Panc1 (cell line): ENCODE measurements around the gene KLC4.

Experiments
- REST ChIP-seq, 2 experiments: IDR thresholded peaks; 2 replicates each; pipeline ENCODE4 v1.6.1; 2011 to 2012; ENCODE audit warnings: low read depth in 2 of 2, control low read depth in 1 of 2, low read length in 1 of 2, mild to moderate bottlenecking in 1 of 2, moderate library complexity in 1 of 2; ENCODE audit not compliant: insufficient read depth in 1 of 2
- TCF7L2 ChIP-seq: IDR thresholded peaks from 2 replicates; pipeline ENCODE4 v1.6.1; 2011; ENCODE audit warnings: mild to moderate bottlenecking, low read depth, low read length, inconsistent platforms
- TF ChIP-seq, protein P1 (sequence below): fragments of 450-650 bp; IDR thresholded peaks from 2 replicates; pipeline ENCODE4 v1.5.1; 2017; ENCODE audit warnings: mild to moderate bottlenecking

- TF ChIP-seq TCF7L2 (no peak), REST (IDR thresholded peaks at IDR 0.05; ENCODE audit: insufficient read depth in 1 of 2, low read depth in 2 of 2, low read length in 1 of 2) (no peak)
- TF ChIP-seq, protein P1, sequence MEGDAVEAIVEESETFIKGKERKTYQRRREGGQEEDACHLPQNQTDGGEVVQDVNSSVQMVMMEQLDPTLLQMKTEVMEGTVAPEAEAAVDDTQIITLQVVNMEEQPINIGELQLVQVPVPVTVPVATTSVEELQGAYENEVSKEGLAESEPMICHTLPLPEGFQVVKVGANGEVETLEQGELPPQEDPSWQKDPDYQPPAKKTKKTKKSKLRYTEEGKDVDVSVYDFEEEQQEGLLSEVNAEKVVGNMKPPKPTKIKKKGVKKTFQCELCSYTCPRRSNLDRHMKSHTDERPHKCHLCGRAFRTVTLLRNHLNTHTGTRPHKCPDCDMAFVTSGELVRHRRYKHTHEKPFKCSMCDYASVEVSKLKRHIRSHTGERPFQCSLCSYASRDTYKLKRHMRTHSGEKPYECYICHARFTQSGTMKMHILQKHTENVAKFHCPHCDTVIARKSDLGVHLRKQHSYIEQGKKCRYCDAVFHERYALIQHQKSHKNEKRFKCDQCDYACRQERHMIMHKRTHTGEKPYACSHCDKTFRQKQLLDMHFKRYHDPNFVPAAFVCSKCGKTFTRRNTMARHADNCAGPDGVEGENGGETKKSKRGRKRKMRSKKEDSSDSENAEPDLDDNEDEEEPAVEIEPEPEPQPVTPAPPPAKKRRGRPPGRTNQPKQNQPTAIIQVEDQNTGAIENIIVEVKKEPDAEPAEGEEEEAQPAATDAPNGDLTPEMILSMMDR: no peak
Measured at GRCh38 chr6:43123461-43124314, 64.3 kb downstream of the KLC4 start.
